Astrocyte (in vitro differentiated cells and primary cell): ENCODE data around the gene JOSD2. TPM values are rescaled to one million over a fixed set of nuclear protein-coding genes. Genes with fewer than 3 reads are reported as not detected.

Experiments
- DNase-seq: peaks from one replicate; pipeline ENCODE4 v3.0.0-alpha.2; 2010; ENCODE audit warnings: low read depth
- FAIRE-seq: peaks from 2 replicates; lab custom pipeline; 2011; peaks lifted over from hg19 to GRCh38; lab: Jason Lieb, UNC
- H2AFZ ChIP-seq: 2 replicates; pipeline ENCODE4 v1.6.0; 2012; ENCODE audit warnings: low read depth, low read length, inconsistent platforms
- H3K27ac ChIP-seq: 2 replicates; pipeline ENCODE4 v1.5.1; 2011; ENCODE audit warnings: low read depth, low read length, inconsistent platforms
- H3K27me3 ChIP-seq: 2 replicates; pipeline ENCODE4 v1.6.0; 2011; ENCODE audit warnings: low read length, inconsistent platforms; ENCODE audit not compliant: insufficient read depth
- H3K36me3 ChIP-seq: 2 replicates; pipeline ENCODE4 v1.5.1; 2011; ENCODE audit warnings: low read length, inconsistent platforms; ENCODE audit not compliant: insufficient read depth
- H3K4me1 ChIP-seq: 2 replicates; pipeline ENCODE4 v1.5.1; 2011; ENCODE audit warnings: low read length, inconsistent platforms; ENCODE audit not compliant: insufficient read depth
- H3K4me2 ChIP-seq: 2 replicates; pipeline ENCODE4 v1.6.0; 2012; ENCODE audit warnings: low read length, inconsistent platforms
- H3K4me3 ChIP-seq: 2 replicates; pipeline ENCODE4 v1.5.1; 2011; ENCODE audit warnings: low read depth, mild to moderate bottlenecking, low read length, inconsistent platforms; ENCODE audit not compliant: insufficient read depth
- H3K79me2 ChIP-seq: 2 replicates; pipeline ENCODE4 v1.6.0; 2012; ENCODE audit warnings: mild to moderate bottlenecking, low read length, inconsistent platforms; ENCODE audit not compliant: insufficient read depth
- H3K9ac ChIP-seq: 2 replicates; pipeline ENCODE4 v1.6.0; 2012; ENCODE audit warnings: mild to moderate bottlenecking, low read length, inconsistent platforms
- H3K9me3 ChIP-seq: 2 replicates; pipeline ENCODE4 v1.5.1; 2012; ENCODE audit warnings: low read depth, mild to moderate bottlenecking, low read length, inconsistent platforms; ENCODE audit not compliant: insufficient read depth
- H4K20me1 ChIP-seq: 2 replicates; pipeline ENCODE4 v1.6.0; 2012; ENCODE audit warnings: low read length, inconsistent platforms; ENCODE audit not compliant: insufficient read depth
- H3K27ac Mint-ChIP-seq: one replicate; pipeline ENCODE4 v1.8.0; 2021; ENCODE audit warnings: mild to moderate bottlenecking, mixed read lengths; ENCODE audit not compliant: unreplicated experiment
- H3K27me3 Mint-ChIP-seq: one replicate; pipeline ENCODE4 v1.8.0; 2021; ENCODE audit warnings: low read depth, mixed read lengths; ENCODE audit not compliant: unreplicated experiment
- H3K36me3 Mint-ChIP-seq: one replicate; pipeline ENCODE4 v1.8.0; 2021; ENCODE audit warnings: low read depth, mixed read lengths; ENCODE audit not compliant: unreplicated experiment
- H3K4me1 Mint-ChIP-seq: one replicate; pipeline ENCODE4 v1.8.0; 2021; ENCODE audit warnings: low read depth, mixed read lengths; ENCODE audit not compliant: unreplicated experiment
- H3K4me3 Mint-ChIP-seq: one replicate; pipeline ENCODE4 v1.8.0; 2021; ENCODE audit warnings: mild to moderate bottlenecking, moderate library complexity, mixed read lengths; ENCODE audit not compliant: unreplicated experiment
- H3K9me3 Mint-ChIP-seq: one replicate; pipeline ENCODE4 v1.8.0; 2021; ENCODE audit warnings: mild to moderate bottlenecking, mixed read lengths; ENCODE audit not compliant: unreplicated experiment
- CTCF ChIP-seq: IDR thresholded peaks from 2 replicates; pipeline ENCODE4 v1.5.1; 2011; ENCODE audit warnings: low read depth, mild to moderate bottlenecking, inconsistent platforms, low read length, moderate library complexity; ENCODE audit not compliant: insufficient read depth
- EZH2 ChIP-seq: IDR thresholded peaks from 2 replicates; pipeline ENCODE4 v1.6.1; 2012; ENCODE audit warnings: mild to moderate bottlenecking, low read length, inconsistent platforms; ENCODE audit not compliant: insufficient read depth
- total RNA-seq: library from RNA; stranded (reverse); gene quantifications from 2 replicates; pipeline ENCODE4 v1.2.1, GENCODE V29; 2021

Gene JOSD2
- total RNA-seq, 1 donor from 2014 or later, result not detected

- Mint-ChIP-seq H3K4me1 (no peaks in the 10 kb centered on the region), H3K27ac (no peak overlapping the region), H3K36me3 (no peaks in the 10 kb centered on the region), H3K27me3 (no peaks in the 10 kb centered on the region), H3K4me3 (no peak overlapping the region), H3K9me3 (peaks cover 25% of the 10 kb centered on the region)
- peaks cover 5% of the 10 kb centered on the region for H3K4me1 ChIP-seq
- TF ChIP-seq CTCF (no peak), EZH2 (no peak)
- FAIRE-seq (no peak), DNase-seq (no peak)
- no peak overlapping the region for H3K27ac ChIP-seq
- H2AFZ ChIP-seq, result no peak overlapping the region
- H4K20me1 ChIP-seq, result peaks cover 20% of the 10 kb centered on the region
- H3K79me2 ChIP-seq, result peaks cover 25% of the 10 kb centered on the region
- no peak overlapping the region for H3K9ac ChIP-seq
- no peaks in the 10 kb centered on the region for H3K9me3 ChIP-seq
- H3K4me3 ChIP-seq, result no peak overlapping the region
- H3K36me3 ChIP-seq, result peaks cover 4% of the 10 kb centered on the region
- H3K4me2 ChIP-seq, result no peak overlapping the region
- no peaks in the 10 kb centered on the region for H3K27me3 ChIP-seq
These were observed 30.5 kb downstream of the JOSD2 start for GRCh38 chr19:50480281-50481111.

GRCh38 chr19:50479761-50480251 is 31.2 kb downstream of the JOSD2 start:
- Histone ChIP-seq H3K27ac (no peak overlapping the region), H3K9me3 (no peaks in the 10 kb centered on the region), H3K36me3 (peaks cover 4% of the 10 kb centered on the region), H4K20me1 (peaks cover 20% of the 10 kb centered on the region), H3K4me3 (no peak overlapping the region), H3K9ac (no peak overlapping the region), H3K27me3 (no peaks in the 10 kb centered on the region), H3K4me2 (no peak overlapping the region), H3K4me1 (peaks cover 5% of the 10 kb centered on the region), H3K79me2 (peaks cover 25% of the 10 kb centered on the region), H2AFZ (no peak overlapping the region)
- Mint-ChIP-seq H3K27me3 (no peaks in the 10 kb centered on the region), H3K27ac (no peak overlapping the region), H3K9me3 (peaks cover 27% of the 10 kb centered on the region), H3K36me3 (no peaks in the 10 kb centered on the region), H3K4me3 (no peak overlapping the region), H3K4me1 (no peaks in the 10 kb centered on the region)
- no peak for FAIRE-seq
- no peak for DNase-seq
- TF ChIP-seq CTCF (no peak), EZH2 (no peak)
